HepG2 (cell line): ENCODE data around the gene VWA2. TPM values are rescaled to one million over a fixed set of nuclear protein-coding genes. Genes with fewer than 3 reads are reported as not detected.

Source experiments
- ATAC-seq: fragments of 200-7000 bp; cut with Tn5 transposase; 3 replicates; pipeline ENCODE4 v1.9.1; 2020; ENCODE audit warnings: mild to moderate bottlenecking, moderate library complexity
- BruUV-seq: library from RNA; stranded (reverse); fragments of 400-500 nt; replicated peaks from 2 replicates; lab custom pipeline; 2021; lab: Mats Ljungman, UMichigan
- CTCF ChIA-PET: fragments of 300-600 bp; formaldehyde crosslinking; extraction: SDS; loops from one replicate; lab custom pipeline; 2021; ENCODE audit warnings: low total read pairs, inconsistent platforms, low intra/inter-chr PET ratio; lab: Yijun Ruan, JAX
- POLR2A ChIA-PET: fragments of 350-600 bp; sonication (Branson Sonifier 250); formaldehyde crosslinking; loops from one replicate; lab custom pipeline; 2020; ENCODE audit warnings: antibody characterized with exemption, inconsistent platforms; lab: Yijun Ruan, JAX
- DNase-seq: peaks from one replicate; pipeline ENCODE4 v3.0.0-alpha.2; 2015; ENCODE audit warnings: low spot score
- FAIRE-seq: peaks from 3 replicates; lab custom pipeline; 2011; peaks lifted over from hg19 to GRCh38; lab: Jason Lieb, UNC
- H2AFZ ChIP-seq: one replicate; pipeline ENCODE4 v1.6.1; 2011; ENCODE audit warnings: low read length, inconsistent platforms
- H3K27ac ChIP-seq: fragments of 300-600 bp; 3 replicates; pipeline ENCODE4 v1.8.0; 2011; ENCODE audit warnings: mixed run types, mild to moderate bottlenecking, mixed read lengths, low read length, inconsistent platforms; ENCODE audit not compliant: insufficient read depth; ENCODE audit errors: extremely low read length
- H3K27me3 ChIP-seq, 2 experiments: fragments of 200-600 bp in 1 of 2; 2 replicates in 1 of 2; 3 replicates in 1 of 2; pipeline versions ENCODE4 v1.6.0 to v1.8.0; 2011; ENCODE audit warnings: low read length in 2 of 2, mild to moderate bottlenecking in 2 of 2, moderate library complexity in 2 of 2, inconsistent platforms in 1 of 2; ENCODE audit not compliant: insufficient read depth in 2 of 2, control insufficient read depth in 1 of 2
- H3K36me3 ChIP-seq, 2 experiments: fragments of 200-600 bp in 1 of 2; replicated peaks in 1 of 2; 2 replicates in 1 of 2; 3 replicates in 1 of 2; pipeline versions ENCODE4 v1.5.1 to v1.8.0; 2011; ENCODE audit warnings: low read length in 2 of 2, inconsistent platforms in 1 of 2; ENCODE audit not compliant: insufficient read depth in 2 of 2, control insufficient read depth in 1 of 2
- H3K4me1 ChIP-seq: 2 replicates; pipeline ENCODE4 v1.5.1; 2012; ENCODE audit warnings: low read length, inconsistent platforms; ENCODE audit not compliant: insufficient read depth
- H3K4me2 ChIP-seq: 2 replicates; pipeline ENCODE4 v1.6.0; 2011; ENCODE audit warnings: low read depth, low read length, inconsistent platforms
- H3K4me3 ChIP-seq, 3 experiments: fragments of 200-600 bp in 1 of 3; sonication (generic), shearing (Covaris generic) in 1 of 3; replicated peaks in 1 of 3; 2 replicates each; pipeline ENCODE4 v1.5.1; 2011 to 2016; ENCODE audit warnings: low read length in 3 of 3, inconsistent platforms in 2 of 3, low read depth in 2 of 3, mild to moderate bottlenecking in 2 of 3, control low read depth in 1 of 3, mixed read lengths in 1 of 3; ENCODE audit not compliant: insufficient read depth in 1 of 3
- H3K79me2 ChIP-seq: one replicate; pipeline ENCODE4 v1.6.1; 2011; ENCODE audit warnings: low read length, inconsistent platforms; ENCODE audit not compliant: insufficient read depth
- H3K9ac ChIP-seq: 2 replicates; pipeline ENCODE4 v1.6.0; 2011; ENCODE audit warnings: mild to moderate bottlenecking, low read depth, low read length, inconsistent platforms; ENCODE audit not compliant: insufficient read depth
- H3K9me3 ChIP-seq: 2 replicates; pipeline ENCODE4 v1.5.1; 2012; ENCODE audit warnings: mild to moderate bottlenecking, low read length
- H4K20me1 ChIP-seq: 2 replicates; pipeline ENCODE4 v1.6.0; 2011; ENCODE audit warnings: inconsistent platforms, mild to moderate bottlenecking, low read length, moderate library complexity; ENCODE audit not compliant: insufficient read depth
- HOXA5 ChIP-seq: sonication (generic); formaldehyde crosslinking; IDR thresholded peaks from 2 replicates; pipeline ENCODE4 v1.4.0; 2020; ENCODE audit warnings: missing genetic modification reagents
- USF2 ChIP-seq, 2 experiments: sonication (generic) in 1 of 2; formaldehyde crosslinking in 1 of 2; IDR thresholded peaks; 2 replicates each; pipeline versions ENCODE4 v1.5.1 to v1.6.1; 2011 to 2020; ENCODE audit warnings: borderline replicate concordance in 1 of 2, low read depth in 1 of 2, low read length in 1 of 2, mild to moderate bottlenecking in 1 of 2, missing genetic modification reagents in 1 of 2, moderate library complexity in 1 of 2
- ZNF570 ChIP-seq: sonication (generic); formaldehyde crosslinking; IDR thresholded peaks from 2 replicates; pipeline ENCODE4 v1.4.0; 2020; ENCODE audit warnings: mild to moderate bottlenecking, missing genetic modification reagents, borderline replicate concordance
- ZNF710 ChIP-seq: sonication (generic); formaldehyde crosslinking; IDR thresholded peaks from 2 replicates; pipeline ENCODE4 v1.5.0; 2020; ENCODE audit warnings: mild to moderate bottlenecking, missing genetic modification reagents, borderline replicate concordance
- WGBS: methylation state at CpG from one replicate; pipeline ENCODE4 v1.1.6; 2017; ENCODE audit warnings: low lambda C conversion rate; 5-methylcytosine and 5-hydroxymethylcytosine counted together
- in situ Hi-C: cut with HindIII; loops from 2 replicates; pipeline ENCODE4 v1.10.0; 2017; ENCODE audit warnings: low pct_unique_long_range_greater_than_20kb; ENCODE audit not compliant: extremely low pct_ligation_motif_present
- intact Hi-C: fragments of 100-400 bp; cut with micrococcal nuclease; formaldehyde crosslinking; loops from one replicate; pipeline ENCODE4 v1.10.0; 2022; ENCODE audit not compliant: unreplicated experiment
- polyA plus RNA-seq, 8 experiments: library from polyadenylated mRNA; depleted of rRNA in 3 of 8; stranded (reverse) in 7 of 8; unstranded in 1 of 8; fragments of >200 nt; fragmentation: Illumina TruSeq in 4 of 8; extraction: Trizol in 4 of 8; gene quantifications; 2 replicates each; pipeline versions ENCODE4 v1.2.1 to v1.2.3, GENCODE V29; 2011 to 2016; ENCODE audit warnings: low read depth in 4 of 8, missing spikeins in 1 of 8, mixed read lengths in 1 of 8; ENCODE audit not compliant: insufficient read depth in 1 of 8
- total RNA-seq, 5 experiments: library from RNA; depleted of rRNA; stranded (reverse); fragments of >200 nt; fragmentation: Illumina TruSeq; extraction: Trizol; gene quantifications; 2 replicates each; pipeline ENCODE4 v1.2.3, GENCODE V29; 2016; ENCODE audit warnings: low read depth in 1 of 5

Gene VWA2
- total and polyA plus RNA-seq, 2 of the 13 experiments (the other 11 are each of a cell fraction or from before 2014, with no cell fraction given): not detected

- Histone ChIP-seq H3K36me3 (no peaks in the 10 kb centered on the region), H3K4me1 (0 out of 2 replicates have a peak, but pooled peaks cover 6% of the 10 kb centered on the region), H3K79me2 (no peaks in the 10 kb centered on the region), H4K20me1 (no peaks in the 10 kb centered on the region), H3K4me3 (no peak overlapping the region), H3K4me2 (no peak overlapping the region), H2AFZ (no peak overlapping the region), H3K27me3 (peaks cover 0 to 11% of the 10 kb centered on the region in 2 experiments; a peak in 4 of 5 replicates), H3K9ac (no peak overlapping the region), H3K27ac (no peak overlapping the region), H3K9me3 (no peaks in the 10 kb centered on the region)
- BruUV-seq: no TSS peak
- intact Hi-C loops (no loop called here), in situ Hi-C loops (no loop called here)
- DNase-seq: no peak
- 4% methylated on average over 3 of the region's 3 CpGs for WGBS
- no peak for FAIRE-seq
- ATAC-seq: peak; percentile 35; the same call in 1 of the 3 replicates
- ChIA-PET POLR2A (no interaction called here), CTCF (no interaction called here)
- TF ChIP-seq HOXA5 (CRISPR knock-in tag) (no peak), ZNF570 (CRISPR knock-in tag) (no peak), ZNF710 (CRISPR knock-in tag) (no peak), USF2 (IDR thresholded peaks at IDR 0.05; ENCODE audit: low read depth, low read length) (no peak), USF2 (CRISPR knock-in tag; IDR thresholded peaks at IDR 0.05; ENCODE audit: borderline replicate concordance) (no peak)
Measured at GRCh38 chr10:114271075-114271778, 32.2 kb downstream of the VWA2 start.
